Mammary epithelial cell (primary cell): Measurements from ENCODE around the gene MEIKIN.

ENCODE experiments used
- EZH2 ChIP-seq: IDR thresholded peaks from 2 replicates; pipeline ENCODE4 v1.6.1; 2012; ENCODE audit warnings: low read length, inconsistent platforms, borderline replicate concordance
- TF ChIP-seq, protein P1 (sequence below), 2 donors: IDR thresholded peaks in 1 of 2; conservative IDR thresholded peaks in 1 of 2; 2 replicates each; pipeline ENCODE4 v1.5.1; 2011 to 2012; ENCODE audit warnings: inconsistent platforms in 2 of 2, low read length in 2 of 2, mild to moderate bottlenecking in 2 of 2, control low read depth in 1 of 2, low read depth in 1 of 2; ENCODE audit not compliant: insufficient read depth in 1 of 2; ENCODE audit errors: extremely low read depth in 1 of 2

DNA sequence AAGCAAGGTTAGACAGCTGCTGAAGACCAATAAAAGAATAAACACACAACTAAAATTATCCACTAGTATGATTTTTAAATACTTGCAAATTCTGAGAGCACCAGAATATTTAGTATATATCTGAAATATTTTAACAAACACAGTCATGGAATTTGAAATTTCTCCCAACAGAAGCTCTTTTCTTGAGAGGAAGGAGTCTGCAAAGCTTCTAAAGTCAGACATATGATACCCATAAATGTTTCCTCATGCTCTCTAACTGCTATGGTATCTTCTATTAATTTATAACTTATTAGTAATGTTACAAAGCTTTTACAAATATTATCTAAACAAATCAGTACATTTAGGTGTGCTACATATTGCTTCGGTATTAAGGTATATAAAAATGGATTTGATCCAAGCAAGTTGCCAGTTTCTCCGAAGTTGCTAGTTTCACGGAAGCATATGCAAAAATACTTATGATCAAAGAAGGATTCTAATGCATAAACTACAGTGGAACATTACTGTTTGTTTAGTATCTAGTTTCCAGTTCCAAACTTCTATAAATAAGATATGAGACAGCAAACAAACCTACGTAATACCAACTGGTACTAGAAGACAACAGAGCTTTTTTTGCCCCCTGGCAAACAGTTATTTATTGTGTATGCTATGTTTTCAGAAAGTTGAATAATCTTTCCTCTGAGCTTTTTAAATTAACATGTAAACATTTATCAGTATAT is 170.7 kb downstream of the MEIKIN start:
- TF ChIP-seq, protein P1, sequence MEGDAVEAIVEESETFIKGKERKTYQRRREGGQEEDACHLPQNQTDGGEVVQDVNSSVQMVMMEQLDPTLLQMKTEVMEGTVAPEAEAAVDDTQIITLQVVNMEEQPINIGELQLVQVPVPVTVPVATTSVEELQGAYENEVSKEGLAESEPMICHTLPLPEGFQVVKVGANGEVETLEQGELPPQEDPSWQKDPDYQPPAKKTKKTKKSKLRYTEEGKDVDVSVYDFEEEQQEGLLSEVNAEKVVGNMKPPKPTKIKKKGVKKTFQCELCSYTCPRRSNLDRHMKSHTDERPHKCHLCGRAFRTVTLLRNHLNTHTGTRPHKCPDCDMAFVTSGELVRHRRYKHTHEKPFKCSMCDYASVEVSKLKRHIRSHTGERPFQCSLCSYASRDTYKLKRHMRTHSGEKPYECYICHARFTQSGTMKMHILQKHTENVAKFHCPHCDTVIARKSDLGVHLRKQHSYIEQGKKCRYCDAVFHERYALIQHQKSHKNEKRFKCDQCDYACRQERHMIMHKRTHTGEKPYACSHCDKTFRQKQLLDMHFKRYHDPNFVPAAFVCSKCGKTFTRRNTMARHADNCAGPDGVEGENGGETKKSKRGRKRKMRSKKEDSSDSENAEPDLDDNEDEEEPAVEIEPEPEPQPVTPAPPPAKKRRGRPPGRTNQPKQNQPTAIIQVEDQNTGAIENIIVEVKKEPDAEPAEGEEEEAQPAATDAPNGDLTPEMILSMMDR (conservative IDR thresholded peaks at IDR 0.05 in 1 of 2, IDR thresholded peaks at IDR 0.05 in 1 of 2; ENCODE audit: extremely low read depth in 1 of 2, insufficient read depth in 1 of 2, low read depth in 1 of 2, low read length in 2 of 2): no peak
- TF ChIP-seq EZH2: no peak
